T-helper 2 cell (primary cell): ENCODE data around the gene ZNF662.
"Not testable (repeated sequence)": the region's sequence is repeated elsewhere in the genome, so short reads cannot be mapped to it uniquely, and the experiment has no call there.

Source experiments
- DNase-seq, 5 experiments: peaks; one replicate each; pipeline versions ENCODE4 v3.0.0 to v3.0.0-alpha.2; 2012 to 2022
- total RNA-seq, 2 donors: gene quantifications; one replicate each; lab custom pipeline; 2026; lab: John Stamatoyannopoulos, UW

Gene ZNF662
- total RNA-seq, result 0.31 to 2.4 reads per million in 2 donors

DNA sequence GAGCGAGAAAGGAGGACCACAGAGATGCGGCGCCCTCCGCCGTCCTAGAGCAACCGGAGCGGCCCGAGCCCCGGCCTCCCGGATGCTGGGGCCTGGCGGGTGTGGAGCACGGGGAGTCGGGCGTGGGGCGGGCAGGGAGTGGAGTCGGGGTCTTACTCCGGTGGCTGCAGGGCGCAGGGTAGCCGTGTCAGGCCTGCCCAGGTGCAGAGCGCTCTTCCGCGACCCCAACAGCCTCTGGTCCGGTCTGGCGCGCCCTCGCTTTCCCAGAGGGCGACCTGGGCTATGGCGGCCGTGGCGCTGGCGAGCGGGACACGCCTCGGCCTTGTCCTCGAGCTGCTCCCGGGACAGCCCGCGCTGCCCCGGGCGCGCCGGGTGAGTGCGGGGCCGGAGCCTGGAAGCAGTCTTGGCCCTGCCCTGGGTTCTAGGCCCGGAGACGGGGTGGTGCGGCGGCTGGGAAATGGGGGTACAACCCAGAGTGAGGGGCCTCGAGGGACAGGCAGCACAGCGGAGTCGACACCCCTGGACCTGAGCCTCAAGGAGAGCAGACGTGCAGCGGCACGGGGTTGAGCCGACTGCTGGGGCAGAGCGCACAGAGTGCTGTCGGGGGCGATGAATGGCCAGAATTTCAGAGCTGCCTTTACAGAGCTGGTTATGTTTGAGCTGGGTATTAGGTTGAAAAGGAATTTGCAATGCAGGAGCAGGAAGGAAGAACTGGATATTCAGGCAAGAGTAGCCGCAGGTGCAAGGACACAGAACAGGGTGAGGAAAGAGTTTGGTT, at the start of gene ZNF662:
Gene ZNF662 (plus strand): TSS at position 73 of the 778 bp plus-strand sequence. CDS start 1,973 bp downstream, outside the sequence.
- DNase-seq, result peak in 1 of 5 experiments; percentile 9

DNA sequence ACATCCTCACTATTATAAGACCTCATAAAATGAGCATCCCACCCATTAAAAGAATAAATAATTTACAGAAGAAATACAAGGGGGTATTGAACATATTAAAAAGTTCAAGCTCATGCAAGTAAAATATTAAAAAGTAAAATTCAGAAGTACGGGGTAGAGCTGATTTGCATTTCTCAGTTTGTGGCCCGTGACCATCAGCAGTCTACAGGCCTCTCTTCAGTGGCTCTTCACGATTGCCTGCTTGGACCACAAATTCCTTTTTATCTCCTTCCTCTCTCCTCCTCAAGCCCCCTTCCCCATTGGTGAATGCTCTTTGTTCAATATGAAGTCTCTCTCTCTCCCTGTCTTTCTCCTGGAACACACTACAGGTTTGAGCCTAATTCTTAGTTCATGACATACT, 49.4 kb upstream of the ZNF662 start:
- DNase-seq, result no peak

DNA sequence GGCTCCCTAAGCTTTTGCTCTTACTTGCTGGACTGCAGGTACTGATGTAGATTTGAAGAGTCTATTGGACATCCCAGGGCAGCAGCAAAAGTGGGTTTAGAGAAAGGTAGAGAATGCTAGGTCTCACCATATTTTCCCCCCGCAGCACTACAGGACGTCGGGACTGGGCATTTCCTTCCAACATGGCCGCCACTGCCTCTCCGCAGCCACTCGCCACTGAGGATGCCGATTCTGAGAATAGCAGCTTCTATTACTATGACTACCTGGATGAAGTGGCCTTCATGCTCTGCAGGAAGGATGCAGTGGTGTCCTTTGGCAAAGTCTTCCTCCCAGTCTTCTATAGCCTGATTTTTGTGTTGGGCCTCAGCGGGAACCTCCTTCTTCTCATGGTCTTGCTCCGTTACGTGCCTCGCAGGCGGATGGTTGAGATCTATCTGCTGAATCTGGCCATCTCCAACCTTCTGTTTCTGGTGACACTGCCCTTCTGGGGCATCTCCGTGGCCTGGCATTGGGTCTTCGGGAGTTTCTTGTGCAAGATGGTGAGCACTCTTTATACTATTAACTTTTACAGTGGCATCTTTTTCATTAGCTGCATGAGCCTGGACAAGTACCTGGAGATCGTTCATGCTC, 41.5 kb upstream of the ZNF662 start:
- no peak for DNase-seq

DNA sequence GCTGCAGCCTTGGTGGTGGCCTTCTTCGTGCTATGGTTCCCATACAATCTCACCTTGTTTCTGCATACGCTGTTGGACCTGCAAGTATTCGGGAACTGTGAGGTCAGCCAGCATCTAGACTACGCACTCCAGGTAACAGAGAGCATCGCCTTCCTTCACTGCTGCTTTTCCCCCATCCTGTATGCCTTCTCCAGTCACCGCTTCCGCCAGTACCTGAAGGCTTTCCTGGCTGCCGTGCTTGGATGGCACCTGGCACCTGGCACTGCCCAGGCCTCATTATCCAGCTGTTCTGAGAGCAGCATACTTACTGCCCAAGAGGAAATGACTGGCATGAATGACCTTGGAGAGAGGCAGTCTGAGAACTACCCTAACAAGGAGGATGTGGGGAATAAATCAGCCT, 40.7 kb upstream of the ZNF662 start:
- DNase-seq, result no peak

DNA sequence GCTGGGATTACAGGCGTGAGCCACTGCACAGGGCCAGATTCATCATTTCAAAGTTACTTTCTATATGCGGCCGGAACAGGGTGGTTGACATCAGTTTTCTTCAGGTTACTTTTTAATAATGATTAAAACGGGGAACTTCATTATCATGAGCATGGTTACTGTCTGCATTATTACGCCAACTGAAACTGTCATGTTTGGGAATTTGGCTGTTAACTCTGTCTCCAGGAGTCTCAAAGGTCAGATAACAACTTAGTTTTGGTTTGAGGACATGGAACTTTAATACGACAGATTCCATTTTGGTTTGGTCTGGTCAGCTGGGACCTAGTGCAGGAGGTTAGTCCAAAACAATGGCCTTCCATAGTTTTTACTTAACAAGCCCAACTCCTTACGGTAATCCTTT, 38.8 kb upstream of the ZNF662 start:
- no peak for DNase-seq

DNA sequence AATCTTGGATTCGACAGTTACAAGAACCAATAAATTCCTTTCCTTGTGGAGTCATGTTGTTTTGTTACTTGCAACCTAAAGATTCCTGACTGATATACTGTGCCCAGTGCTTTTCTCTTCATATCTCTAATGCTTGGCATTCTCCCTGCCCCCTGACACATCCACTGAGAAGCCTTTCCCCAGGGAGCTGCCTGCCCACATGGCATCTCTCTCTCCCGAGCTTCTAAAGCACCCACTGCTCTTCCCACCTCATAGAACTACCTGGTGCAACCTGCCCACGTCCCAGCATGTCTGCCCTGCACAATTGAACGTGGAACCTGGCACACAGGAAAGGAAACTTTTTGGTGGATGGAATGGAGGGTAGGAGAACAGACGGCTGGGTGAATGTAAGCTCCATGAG, 37.1 kb upstream of the ZNF662 start:
- DNase-seq, result no peak

DNA sequence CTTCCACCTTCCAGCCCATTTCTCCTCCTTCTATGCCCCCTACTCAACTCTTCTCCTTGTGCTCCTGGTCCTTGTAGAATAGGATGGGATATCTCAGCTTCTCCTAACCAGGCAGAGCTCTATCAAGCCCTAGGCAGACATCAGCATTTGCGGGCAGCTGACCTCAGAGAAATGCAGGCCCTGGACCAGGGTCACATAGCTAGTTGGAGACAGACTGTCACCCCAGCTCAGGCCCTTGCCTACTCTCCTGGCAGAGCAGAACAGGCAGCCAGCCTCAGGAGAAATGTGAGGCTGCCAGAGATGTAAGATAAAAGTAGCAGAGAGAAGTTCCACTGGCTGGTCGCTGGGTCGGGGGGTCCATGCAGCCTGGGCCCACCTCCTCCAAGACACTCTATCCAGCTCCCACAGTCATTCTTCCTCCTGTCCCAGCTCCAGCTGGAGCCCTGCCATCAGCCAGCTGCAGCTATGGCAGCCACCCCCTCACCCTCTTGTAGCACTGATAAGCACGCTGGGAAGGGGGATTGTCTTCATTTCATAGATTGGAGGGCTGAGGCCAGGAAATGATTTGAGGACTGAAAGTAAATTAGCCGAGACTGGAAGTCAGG, 34.2 kb upstream of the ZNF662 start:
- DNase-seq, result no peak

DNA sequence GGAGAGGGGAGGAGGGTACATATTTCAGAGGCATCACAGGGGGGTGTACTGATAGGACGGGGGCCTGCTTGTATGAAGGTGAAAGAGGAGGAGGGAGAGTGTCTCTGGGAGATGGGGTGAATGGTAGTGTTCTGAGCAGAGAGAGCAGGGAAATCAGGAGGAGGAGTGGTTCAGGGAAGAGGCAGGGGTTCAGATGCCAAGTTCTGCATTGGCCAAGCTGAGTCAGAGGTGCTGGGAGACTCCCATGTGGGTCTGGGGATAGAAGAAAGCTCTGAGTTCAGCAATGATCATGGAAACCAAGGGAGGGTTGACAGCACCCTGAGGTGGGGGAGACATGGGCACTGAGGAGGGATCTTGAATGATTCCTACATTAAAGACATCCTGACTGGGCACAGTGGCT, 33.2 kb upstream of the ZNF662 start:
- DNase-seq, result no peak

DNA sequence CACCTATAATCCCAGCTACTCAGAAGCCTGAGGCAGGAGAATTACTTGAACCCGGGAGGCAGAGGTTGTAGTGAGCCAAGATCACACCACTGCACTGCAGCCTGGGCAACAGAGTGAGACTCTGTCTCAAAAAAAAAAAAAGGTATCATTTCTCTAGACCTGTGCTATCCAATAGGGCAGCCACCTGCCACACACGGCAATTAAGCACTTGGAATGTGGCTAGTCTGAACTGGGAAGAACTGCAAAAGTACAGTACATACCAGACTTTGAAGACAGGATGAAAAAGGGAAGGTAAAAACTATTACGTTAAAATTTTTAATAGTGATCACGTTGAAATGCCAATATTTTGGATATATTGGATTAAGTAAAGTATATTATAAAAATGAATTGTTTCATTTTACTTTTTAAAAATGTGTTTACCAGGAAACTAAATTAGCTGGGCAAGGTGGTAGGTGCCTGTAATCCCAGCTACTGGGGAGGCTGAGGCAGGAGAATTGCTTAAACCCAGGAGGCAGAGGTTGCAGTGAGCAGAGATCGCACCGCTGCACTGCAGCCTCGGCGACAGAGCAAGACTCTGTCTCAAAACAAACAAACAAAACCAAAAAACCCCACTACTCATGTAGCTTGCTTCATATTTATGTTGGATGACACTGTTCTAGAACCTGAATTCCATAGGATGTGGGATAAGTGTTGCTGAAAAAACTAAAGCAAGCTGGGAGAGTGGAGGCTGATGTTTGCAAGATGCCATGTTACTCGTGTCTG, 32.5 kb upstream of the ZNF662 start:
- no peak for DNase-seq

DNA sequence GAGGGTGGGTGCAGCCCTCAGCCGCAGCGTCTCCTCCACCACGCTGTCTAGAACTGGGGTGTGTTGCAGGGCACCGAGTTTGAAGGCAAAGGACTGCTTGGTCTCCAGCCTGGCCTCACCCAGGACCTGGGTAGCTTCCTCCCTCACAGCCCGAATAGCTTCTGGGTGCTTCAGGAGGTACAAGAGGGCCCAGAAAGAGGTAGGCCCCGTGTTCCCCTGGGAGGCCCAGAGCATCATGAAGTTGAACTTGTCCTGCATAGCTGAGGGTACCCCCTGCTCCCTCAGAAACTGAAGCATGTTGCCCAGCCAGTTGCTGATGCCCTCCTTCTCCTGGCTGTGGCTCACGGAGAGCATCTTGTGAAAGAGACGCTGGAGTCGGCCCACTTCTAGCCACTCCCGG, 31.2 kb upstream of the ZNF662 start:
- DNase-seq, result no peak

DNA sequence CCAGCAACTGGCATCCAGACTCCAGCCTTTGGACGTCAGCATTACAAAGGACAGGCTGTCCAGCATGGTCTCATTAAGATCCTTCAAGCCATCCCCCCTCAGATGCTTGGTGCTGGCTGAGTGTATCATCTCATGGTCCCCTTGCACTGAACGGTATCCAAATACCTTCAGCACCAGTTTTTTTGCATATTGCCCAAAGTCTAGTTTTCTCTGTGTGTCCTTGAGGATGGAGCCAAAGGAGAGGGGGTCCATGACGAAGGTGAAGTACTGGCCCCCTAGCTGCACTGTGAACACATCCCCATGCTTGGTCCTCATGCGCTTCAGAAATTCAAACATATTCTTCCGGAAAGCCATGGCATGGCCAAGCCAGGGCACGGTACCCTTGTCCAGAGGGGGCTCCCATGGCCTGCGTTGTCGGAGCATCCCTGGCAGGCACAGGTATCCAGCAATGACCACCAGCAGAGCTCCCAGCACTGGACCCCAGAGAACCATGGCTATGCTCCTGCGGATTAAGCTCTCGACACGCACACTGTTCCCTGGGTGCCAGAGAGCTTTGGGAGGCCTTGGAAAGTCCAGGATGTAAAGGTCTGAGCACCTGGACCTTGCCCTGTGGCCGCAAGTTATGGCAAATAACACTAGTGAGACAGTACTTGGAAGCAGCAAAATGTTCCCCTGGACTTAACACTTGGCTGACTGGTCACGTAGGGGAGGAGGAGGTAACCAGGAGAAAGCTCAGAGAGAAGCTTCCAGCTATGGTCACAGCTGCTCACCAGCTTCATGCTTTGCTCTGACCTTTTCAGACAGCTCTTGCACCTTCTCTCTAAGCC, 30.4 kb upstream of the ZNF662 start, which contains the start of gene CYP8B1:
Gene CYP8B1 (minus strand): TSS at position 555 of the 827 bp plus-strand sequence. CDS start 63 bp downstream, at position 492.
- DNase-seq, result no peak

DNA sequence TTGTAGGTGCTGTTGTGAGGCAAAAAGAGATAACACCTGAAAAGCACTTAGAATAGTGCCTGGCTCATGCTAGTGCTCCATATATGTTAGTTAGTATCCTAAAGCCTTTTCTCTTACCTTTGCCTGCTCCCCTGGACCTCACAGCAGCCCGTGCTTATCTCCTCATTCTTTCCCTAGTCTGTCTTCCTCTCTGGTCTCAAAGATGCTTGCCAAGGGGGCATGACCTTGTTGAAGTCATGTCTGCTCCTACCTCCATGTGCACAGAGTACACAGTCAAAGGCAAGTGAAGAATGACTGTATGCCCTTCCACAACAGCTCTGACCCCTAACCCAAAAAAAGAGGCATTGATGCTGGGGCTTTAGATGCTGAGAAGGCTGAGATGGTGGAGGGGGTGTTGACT, 29.5 kb upstream of the ZNF662 start:
- DNase-seq, result no peak

DNA sequence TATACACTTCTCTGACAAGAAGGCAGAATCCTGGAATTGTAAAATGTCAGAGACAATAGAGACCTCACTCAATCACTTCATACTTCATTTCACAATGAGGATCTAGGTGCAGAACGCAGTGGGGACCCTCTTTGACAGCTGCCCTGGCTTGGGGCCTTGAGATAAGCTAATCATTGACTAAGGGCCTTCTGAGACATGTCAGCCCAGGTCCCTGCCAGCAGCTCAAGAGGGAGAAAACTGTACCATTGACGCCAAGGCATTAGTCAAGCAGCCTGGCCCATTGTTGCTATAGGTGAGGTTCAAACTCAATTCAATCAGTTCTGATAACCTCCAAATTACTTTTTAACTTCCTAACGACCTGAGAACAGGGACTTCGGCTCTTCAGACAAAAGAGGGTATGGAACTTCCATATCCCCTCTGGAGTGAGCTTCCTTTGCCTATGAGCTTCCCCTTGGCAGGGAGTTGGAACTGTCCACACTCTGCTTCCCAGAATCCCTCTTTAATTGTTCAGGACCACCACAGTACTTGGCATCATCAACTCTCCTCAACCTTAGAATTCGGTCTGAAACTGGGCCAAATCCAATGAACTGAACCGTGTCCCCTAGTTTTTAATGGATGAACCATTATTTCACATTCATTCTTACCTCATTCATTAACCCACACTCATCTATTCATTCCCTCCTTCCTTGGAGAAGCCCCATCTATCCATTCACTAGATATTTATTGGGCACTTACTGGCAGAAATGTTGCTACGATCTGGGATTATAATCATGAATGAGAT, 28.8 kb upstream of the ZNF662 start:
- no peak for DNase-seq

DNA sequence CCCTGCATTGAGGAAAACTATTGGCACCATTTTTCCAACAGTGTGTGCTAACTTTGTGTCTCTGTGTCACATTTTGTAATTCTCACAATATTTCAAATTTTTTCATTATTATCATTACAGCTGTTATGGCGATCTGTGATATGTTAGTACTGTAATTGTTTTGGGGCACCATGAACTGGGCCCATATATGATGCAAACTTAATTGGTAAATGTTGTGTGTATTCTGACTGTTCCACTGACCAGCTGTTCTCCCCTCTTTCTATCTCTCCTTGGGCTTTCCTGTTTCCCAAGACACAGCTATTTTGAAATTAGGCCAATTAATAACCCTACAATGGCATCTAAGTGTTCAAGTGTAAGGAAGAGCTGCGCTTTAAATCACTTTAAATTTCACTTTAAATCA, 28.1 kb upstream of the ZNF662 start:
- no peak for DNase-seq

DNA sequence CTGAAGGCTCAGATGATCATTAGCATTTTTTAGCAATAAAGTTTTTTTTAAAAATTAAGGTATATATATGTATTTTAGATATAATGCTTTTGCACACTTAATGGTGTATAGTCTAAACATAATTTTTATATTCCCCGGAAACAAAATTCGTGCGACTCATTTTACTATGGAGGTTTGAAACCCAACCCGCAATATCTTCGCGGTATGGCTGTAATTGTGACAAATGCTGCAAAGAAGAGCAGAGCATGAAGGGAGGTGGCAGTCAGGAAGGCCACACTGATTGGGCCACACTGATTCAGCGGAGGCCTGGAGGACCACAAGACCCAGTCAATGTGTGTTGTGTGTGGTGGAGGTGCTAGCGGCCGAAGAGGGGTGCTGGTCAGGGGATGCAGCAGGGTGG, 25.8 kb upstream of the ZNF662 start:
- DNase-seq, result no peak

DNA sequence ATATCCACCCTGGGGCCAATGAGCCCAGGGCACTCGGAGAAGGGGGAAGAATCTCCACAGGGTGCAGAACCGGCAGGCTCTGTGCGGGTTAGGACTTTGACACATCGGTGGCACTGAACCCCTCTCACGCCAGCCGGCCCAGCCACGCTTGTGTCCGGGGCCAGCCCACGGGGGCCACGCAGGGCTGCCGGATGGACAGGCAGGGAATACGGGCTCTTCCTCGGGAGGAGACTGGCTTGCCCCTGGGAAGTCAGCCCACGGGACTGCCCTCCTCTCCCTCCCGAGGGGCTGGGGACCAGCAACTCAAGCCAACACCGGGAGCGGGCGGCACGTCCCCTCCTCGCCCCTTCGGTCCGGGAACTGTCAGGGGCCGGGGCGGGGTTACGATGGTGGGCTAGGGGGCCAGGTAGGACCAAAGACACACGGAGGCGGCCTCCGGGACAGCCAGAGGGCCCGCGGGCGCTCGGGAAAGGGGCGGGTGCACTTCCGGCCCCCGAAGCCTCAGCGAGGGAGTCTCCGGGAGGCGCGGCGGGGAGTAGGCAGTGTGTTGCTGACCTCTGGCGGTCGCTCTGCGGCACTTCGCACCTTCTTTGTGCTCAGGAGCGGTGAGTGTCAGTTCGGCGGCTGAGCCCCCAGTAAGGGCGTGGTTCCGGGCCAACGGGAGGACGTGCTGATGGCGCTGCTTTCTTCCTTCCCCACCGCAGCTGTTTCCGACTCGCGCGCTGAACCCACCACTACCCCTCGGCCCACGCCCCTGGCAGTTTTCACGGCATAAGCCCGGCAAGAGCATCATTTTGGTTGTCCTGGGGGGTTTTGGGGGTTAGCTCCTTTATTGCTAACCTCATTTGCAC, 25.1 kb upstream of the ZNF662 start:
- DNase-seq, result peak; percentile 69 to 93 (median 77)

DNA sequence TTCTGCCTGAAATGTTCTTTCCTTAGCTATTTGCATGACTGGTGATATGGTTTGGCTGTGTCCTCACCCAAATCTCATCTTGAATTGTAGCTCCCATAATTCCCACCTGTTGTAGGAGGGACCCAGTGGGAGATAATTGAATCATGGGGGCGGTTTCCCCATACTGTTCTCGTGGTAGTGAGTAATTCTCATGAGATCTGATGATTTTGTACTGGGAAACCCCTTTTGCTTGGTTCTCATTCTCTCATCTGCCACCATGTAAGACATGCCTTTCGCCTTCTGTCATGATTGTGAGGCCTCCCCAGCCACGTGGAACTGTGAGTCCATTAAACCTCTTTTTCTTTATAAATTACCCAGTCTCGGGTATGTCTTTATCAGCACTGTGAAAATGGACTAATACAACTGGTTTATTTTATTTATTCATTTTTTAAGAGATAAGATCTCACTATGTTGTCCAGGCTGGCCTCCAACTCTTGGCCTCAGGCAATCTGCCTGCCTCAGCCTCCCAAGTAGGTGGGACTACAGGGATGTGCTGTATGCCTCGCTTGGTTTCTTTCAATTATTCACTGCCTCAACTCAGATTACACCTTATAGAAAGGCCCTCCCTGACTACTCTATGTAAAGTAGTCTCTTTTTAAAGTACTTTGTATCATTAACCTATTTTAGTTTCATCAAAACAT, 22.6 kb upstream of the ZNF662 start:
- not testable (repeated sequence) for DNase-seq

DNA sequence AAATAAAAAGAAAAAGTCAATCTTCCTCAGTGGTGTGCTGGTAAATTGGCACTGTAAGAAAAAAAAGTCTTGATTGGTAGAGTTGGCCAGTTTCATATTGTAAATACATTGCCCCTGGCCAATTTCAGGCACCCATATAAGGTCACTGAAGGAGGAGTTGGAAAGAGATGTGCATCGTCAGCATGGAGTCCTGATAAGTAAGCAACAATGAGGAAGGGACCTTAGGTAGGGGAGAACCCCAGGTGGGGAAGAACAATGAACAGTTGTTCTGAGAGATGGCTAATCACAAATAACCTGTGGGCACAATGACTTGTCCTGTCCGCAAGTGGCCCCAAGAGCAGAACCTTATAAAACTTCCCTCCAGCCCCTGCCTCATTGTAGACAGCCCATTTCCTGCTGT, 21.6 kb upstream of the ZNF662 start:
- DNase-seq, result no peak

DNA sequence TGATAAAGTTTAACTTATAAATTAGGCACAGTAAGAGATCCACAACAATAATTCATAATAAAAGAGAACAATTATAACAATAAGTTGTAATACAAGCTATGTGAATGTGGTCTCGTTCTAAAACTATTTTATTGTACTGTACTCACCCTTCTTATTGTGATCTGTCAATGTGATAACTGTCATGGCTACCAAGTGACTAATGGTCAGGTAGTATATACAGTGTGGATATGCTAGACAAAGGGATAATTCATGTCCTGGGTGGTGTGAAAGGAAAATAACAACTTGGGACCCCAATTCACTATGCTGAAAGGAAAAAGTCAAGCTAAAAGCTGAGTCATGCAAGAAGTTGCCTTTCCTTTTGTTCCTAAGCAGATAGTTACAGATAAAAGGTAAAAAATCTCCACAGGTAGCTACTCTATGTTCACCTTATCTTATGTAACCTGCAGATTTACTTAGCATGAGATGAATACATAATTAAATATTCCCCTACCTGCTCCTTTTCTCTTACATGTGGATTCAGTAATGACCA, 19.6 kb upstream of the ZNF662 start:
- DNase-seq, result no peak
